GM19467 (cell line): ENCODE data around the gene DMRT2.

ENCODE experiments used
- ATAC-seq: cut with Tn5 transposase; IDR thresholded peaks from one replicate; pipeline ENCODE4 v1.9.1; 2021; ENCODE audit warnings: mild to moderate bottlenecking, moderate library complexity; ENCODE audit not compliant: unreplicated experiment

Gene DMRT2

GRCh38 chr9:1086517-1086916, 36.4 kb downstream of the DMRT2 start:
- no peak for ATAC-seq

- ATAC-seq, result no peak
These were observed 37.1 kb downstream of the DMRT2 start for GRCh38 chr9:1087120-1087881.

- no peak for ATAC-seq
These were observed 44.6 kb downstream of the DMRT2 start for GRCh38 chr9:1094749-1095148.

GRCh38 chr9:1096155-1096964, 46.2 kb downstream of the DMRT2 start:
- ATAC-seq, result no peak

GRCh38 chr9:1098551-1098950, 48.4 kb downstream of the DMRT2 start:
- no peak for ATAC-seq

- ATAC-seq, result no peak
These were observed 50.0 kb downstream of the DMRT2 start for GRCh38 chr9:1100201-1100600.

- no peak for ATAC-seq
These were observed 50.8 kb downstream of the DMRT2 start for GRCh38 chr9:1100945-1101344.

- no peak for ATAC-seq
These were observed 51.9 kb downstream of the DMRT2 start for GRCh38 chr9:1101846-1102641.

- no peak for ATAC-seq
These were observed 52.4 kb downstream of the DMRT2 start for GRCh38 chr9:1102642-1102970.
